ENCODE measurements around the gene FAM78A. TPM values are rescaled to one million over a fixed set of nuclear protein-coding genes. Genes with fewer than 3 reads are reported as not detected.
A peak's percentile ranks its signal among the peaks of the same experiment; 100 is the strongest.
"Not testable (repeated sequence)": the region's sequence is repeated elsewhere in the genome, so short reads cannot be mapped to it uniquely, and the experiment has no call there.

Gene FAM78A
- total and polyA plus RNA-seq, 12 donors: 7.0 to 53.1 (median 30.3) TPM

DNA sequence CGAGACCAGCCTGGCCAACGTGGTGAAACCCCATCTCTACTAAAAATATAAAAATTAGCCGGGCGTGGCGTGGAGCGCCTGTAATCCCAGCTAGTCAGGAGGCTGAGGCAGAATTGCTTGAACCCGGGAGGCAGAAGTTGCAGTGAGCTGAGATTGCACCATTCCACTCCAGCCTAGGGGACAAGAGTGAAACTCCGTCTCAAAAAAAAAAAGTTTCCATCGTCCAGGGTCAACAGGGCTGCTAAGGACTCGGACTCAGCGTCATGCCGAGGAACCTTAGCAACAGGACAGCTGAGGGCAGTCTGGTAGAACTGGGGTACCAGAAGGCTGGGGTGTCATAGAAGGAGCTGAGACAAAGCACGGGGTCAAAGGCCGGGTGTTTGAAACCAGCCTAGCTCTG, 21.7 kb downstream of the FAM78A start:
- H3K36me3 ChIP-seq: peaks cover 0 to 23% (median 7%) of the 10 kb centered on the region in 9 donors
- no peaks in the 10 kb centered on the region for H3K27me3 ChIP-seq
- 81% methylated on average over 14 of the region's 14 CpGs for WGBS, 2 donors
- ATAC-seq (no peak), DNase-seq (no peak)
- H3K9me3 ChIP-seq: no peaks in the 10 kb centered on the region
- no peak overlapping the region for H3K4me3 ChIP-seq
- intact Hi-C loops (cut with DNase I): loop anchor here in 1 of 10 donors (2.0 kb wide), 1 partner anchor 16 kb away; no protein-coding TSS in a partner anchor
- TF ChIP-seq, protein P1, sequence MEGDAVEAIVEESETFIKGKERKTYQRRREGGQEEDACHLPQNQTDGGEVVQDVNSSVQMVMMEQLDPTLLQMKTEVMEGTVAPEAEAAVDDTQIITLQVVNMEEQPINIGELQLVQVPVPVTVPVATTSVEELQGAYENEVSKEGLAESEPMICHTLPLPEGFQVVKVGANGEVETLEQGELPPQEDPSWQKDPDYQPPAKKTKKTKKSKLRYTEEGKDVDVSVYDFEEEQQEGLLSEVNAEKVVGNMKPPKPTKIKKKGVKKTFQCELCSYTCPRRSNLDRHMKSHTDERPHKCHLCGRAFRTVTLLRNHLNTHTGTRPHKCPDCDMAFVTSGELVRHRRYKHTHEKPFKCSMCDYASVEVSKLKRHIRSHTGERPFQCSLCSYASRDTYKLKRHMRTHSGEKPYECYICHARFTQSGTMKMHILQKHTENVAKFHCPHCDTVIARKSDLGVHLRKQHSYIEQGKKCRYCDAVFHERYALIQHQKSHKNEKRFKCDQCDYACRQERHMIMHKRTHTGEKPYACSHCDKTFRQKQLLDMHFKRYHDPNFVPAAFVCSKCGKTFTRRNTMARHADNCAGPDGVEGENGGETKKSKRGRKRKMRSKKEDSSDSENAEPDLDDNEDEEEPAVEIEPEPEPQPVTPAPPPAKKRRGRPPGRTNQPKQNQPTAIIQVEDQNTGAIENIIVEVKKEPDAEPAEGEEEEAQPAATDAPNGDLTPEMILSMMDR (IDR thresholded peaks at IDR 0.05): no peak
- peaks cover 21 to 70% (median 54%) of the 10 kb centered on the region in 9 donors for H3K4me1 ChIP-seq
- H3K27ac ChIP-seq: peak overlapping the region in 9 of 10 donors; percentile 32 to 93 (median 76)

DNA sequence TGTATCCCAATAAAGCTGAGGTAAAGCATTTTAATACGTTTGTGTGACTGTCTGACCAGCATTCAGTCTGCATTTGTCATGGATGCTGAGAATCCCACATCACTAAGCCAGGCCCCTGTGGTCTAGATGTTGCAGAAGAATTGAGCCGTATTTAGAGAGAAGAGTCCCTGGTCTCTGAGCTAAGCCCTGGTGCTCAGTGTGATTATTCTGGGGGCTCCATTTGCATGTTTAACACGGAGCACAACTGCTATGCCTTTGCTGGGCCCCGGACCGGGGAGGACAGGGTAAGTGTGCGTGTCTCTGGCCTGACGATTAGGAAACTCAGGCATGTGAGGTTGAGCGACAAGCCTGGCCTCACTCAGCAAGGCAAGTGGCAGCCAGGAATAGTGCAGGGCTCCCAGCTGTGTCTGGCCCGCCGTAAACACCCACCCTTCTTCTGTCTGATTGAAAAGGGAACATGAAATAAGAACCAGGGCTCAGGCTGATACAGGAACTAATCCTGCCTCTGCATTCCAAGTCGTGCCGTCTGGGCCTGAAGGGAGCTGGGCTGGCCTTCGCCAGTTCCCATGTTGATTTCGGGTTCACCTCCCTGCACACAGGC, 22.3 kb downstream of the FAM78A start:
- TF ChIP-seq, protein P1 (IDR thresholded peaks at IDR 0.05): no peak
- 24 to 47% methylated on average over 14 of the region's 14 CpGs for WGBS, 2 donors
- peak; percentile 67 to 71 for DNase-seq

DNA sequence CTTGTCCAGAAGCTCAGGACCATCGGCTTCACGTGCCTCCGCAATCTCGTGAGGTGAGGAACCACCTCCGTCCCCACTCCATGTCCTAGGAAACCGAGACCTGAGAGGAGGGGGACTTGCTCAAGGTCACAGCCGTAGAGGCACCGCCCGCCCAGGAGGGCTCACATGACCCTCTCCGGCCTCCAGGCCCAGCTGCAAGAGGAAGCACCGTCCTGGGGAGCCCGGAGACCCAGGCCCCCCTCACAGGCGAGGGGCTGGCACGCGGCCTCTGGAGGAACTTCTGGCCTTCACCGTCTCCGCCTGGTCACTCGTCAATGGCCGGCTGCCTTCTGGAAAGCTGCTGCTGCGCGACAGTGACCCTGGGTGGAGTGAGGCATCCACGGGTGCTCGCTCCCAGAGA, 24.2 kb downstream of the FAM78A start:
- Histone ChIP-seq H3K36me3 (no peaks in the 10 kb centered on the region), H3K4me1 (peaks cover 10 to 52% (median 36%) of the 10 kb centered on the region in 9 donors), H3K4me3 (peak overlapping the region in 6 of 10 donors; percentile 18 to 58 (median 28)), H3K27ac (peak overlapping the region in 4 of 10 donors; percentile 9 to 93 (median 42)), H3K9me3 (no peaks in the 10 kb centered on the region), H3K27me3 (no peaks in the 10 kb centered on the region)
- TF ChIP-seq, protein P1 (IDR thresholded peaks at IDR 0.05): no peak
- ATAC-seq: no peak
- intact Hi-C loops (cut with DNase I): no loop called here
- WGBS, 2 donors: 86 to 92% methylated on average over 23 of the region's 23 CpGs
- no peak for DNase-seq

More for the DNA sequence above, 22.3 kb downstream of the FAM78A start:
- H3K27ac ChIP-seq: peak overlapping the region; percentile 32 to 93 (median 75)
- H3K36me3 ChIP-seq: peaks cover 0 to 17% (median under 1%) of the 10 kb centered on the region in 9 donors
- no peaks in the 10 kb centered on the region for H3K27me3 ChIP-seq
- intact Hi-C loops (cut with DNase I): loop anchor here in 1 of 10 donors (2.0 kb wide), 1 partner anchor 15 kb away; no protein-coding TSS in a partner anchor
- H3K4me1 ChIP-seq: peaks cover 14 to 70% (median 54%) of the 10 kb centered on the region in 9 donors
- no peak overlapping the region for H3K4me3 ChIP-seq
- peak; percentile 67 to 84 (median 76) for ATAC-seq
- H3K9me3 ChIP-seq: no peaks in the 10 kb centered on the region

DNA sequence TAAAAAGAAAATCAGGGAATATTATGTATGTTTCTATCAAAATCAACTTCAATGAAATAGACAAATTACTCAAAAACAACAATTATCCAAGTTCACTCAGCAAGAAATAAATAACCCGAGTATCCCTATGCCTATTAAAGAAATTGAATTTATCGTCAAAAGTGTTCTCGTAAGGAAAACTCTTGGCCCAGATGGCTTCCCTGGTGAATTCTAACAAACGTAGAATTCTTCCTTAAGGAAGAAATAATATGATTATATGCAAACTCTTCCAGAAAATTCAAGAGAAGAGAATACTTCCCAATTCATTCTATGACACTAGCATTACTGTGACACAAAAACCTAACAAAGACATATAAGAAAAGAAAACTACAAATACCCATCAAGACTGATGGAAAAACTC, 29.7 kb downstream of the FAM78A start:
- Histone ChIP-seq H3K4me3 (no peak overlapping the region), H3K27me3 (no peaks in the 10 kb centered on the region), H3K36me3 (no peaks in the 10 kb centered on the region), H3K4me1 (peaks cover 0 to 1% (median 0%) of the 10 kb centered on the region in 9 donors), H3K9me3 (peaks cover 0 to 4% (median 0%) of the 10 kb centered on the region in 11 donors), H3K27ac (no peak overlapping the region)
- TF ChIP-seq, protein P1 (IDR thresholded peaks at IDR 0.05): no peak
- no peak for ATAC-seq
- 71 to 91% methylated on average over 4 of the region's 4 CpGs for WGBS, 2 donors
- intact Hi-C loops (cut with DNase I): loop anchor here in 1 of 10 donors (10.0 kb wide), 1 partner anchor 88 kb away; no protein-coding TSS in a partner anchor
- DNase-seq: no peak

DNA sequence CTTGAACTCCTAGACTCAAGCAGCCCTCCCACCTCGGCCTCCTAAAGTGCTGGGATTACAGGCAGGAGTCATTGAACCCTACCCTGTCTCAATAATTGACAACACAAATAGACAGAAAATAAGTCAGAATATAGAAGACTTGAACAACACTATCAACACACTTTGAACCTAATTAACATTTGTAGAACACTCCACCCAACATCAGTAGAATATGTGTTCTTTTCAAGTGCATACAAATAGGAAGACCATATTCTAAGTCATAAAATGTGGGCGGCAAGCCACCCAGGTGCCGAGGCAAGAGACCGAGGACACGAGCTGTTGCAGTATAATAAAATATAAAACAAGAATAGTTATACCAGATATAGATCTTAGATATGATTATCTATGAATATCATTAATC, 32.0 kb downstream of the FAM78A start:
- WGBS, 2 donors: 94 to 95% methylated on average over 5 of the region's 5 CpGs
- intact Hi-C loops (cut with DNase I): loop anchor here in 2 of 10 donors (5.0 to 10.0 kb wide), 2 partner anchors 90 to 93 kb away; no protein-coding TSS in a partner anchor
- ATAC-seq, H3K27ac ChIP-seq, H3K4me3 ChIP-seq, H3K27me3 ChIP-seq, H3K9me3 ChIP-seq, DNase-seq, H3K4me1 ChIP-seq, H3K36me3 ChIP-seq: not testable (repeated sequence)

All from heart right ventricle (tissue), 16 donors.